OCI-LY7 (cell line): ENCODE results near the gene NFKBIA. TPM values are rescaled to one million over a fixed set of nuclear protein-coding genes. Genes with fewer than 3 reads are reported as not detected.

Experiments
- BruUV-seq: library from RNA; stranded (reverse); fragments of 400-500 nt; replicated peaks from 2 replicates; lab custom pipeline; 2021; lab: Mats Ljungman, UMichigan
- CTCF ChIA-PET: fragments of 300-600 bp; sonication (Branson Sonifier 250); formaldehyde crosslinking; loops from one replicate; lab custom pipeline; 2022; ENCODE audit warnings: antibody characterized with exemption; ENCODE audit not compliant: unreplicated experiment; lab: Charles Lee
- POLR2A ChIA-PET: fragments of 300-600 bp; sonication (Branson Sonifier 250); formaldehyde crosslinking; loops from one replicate; lab custom pipeline; 2022; ENCODE audit warnings: antibody characterized with exemption; lab: Charles Lee
- DNase-seq: peaks from one replicate; pipeline ENCODE4 v3.0.0-alpha.2; 2015; ENCODE audit warnings: low spot score
- H2AFZ ChIP-seq: fragments of 200-600 bp; sonication (generic), shearing (Covaris generic); 2 replicates; pipeline ENCODE4 v1.6.1; 2014; ENCODE audit warnings: mild to moderate bottlenecking, antibody characterized with exemption, low read length, moderate library complexity
- H3K27ac ChIP-seq: fragments of 200-600 bp; sonication (generic); 2 replicates; pipeline ENCODE4 v1.5.1; 2014; ENCODE audit warnings: mixed run types, low read depth, mild to moderate bottlenecking, moderate library complexity, low read length, inconsistent platforms; ENCODE audit not compliant: poor library complexity, severe bottlenecking
- H3K36me3 ChIP-seq: fragments of 200-600 bp; sonication (generic); 2 replicates; pipeline ENCODE4 v1.6.1; 2014; ENCODE audit warnings: mild to moderate bottlenecking, antibody characterized with exemption, low read length, moderate library complexity, mixed read lengths; ENCODE audit not compliant: insufficient read depth
- H3K4me1 ChIP-seq: fragments of 200-600 bp; sonication (generic); 2 replicates; pipeline ENCODE4 v1.5.1; 2014; ENCODE audit warnings: mild to moderate bottlenecking, low read length; ENCODE audit not compliant: insufficient read depth, poor library complexity, severe bottlenecking
- H3K4me2 ChIP-seq: fragments of 200-600 bp; sonication (generic); 2 replicates; pipeline ENCODE4 v1.6.1; 2014; ENCODE audit warnings: mild to moderate bottlenecking, low read length
- H3K4me3 ChIP-seq: fragments of 200-600 bp; sonication (generic); 2 replicates; pipeline ENCODE4 v1.5.1; 2014; ENCODE audit warnings: mild to moderate bottlenecking, low read depth, low read length; ENCODE audit not compliant: poor library complexity, severe bottlenecking
- H3K79me2 ChIP-seq: fragments of 200-600 bp; sonication (generic); 2 replicates; pipeline ENCODE4 v1.6.1; 2016; ENCODE audit warnings: low read depth, mild to moderate bottlenecking, low read length, moderate library complexity, mixed read lengths; ENCODE audit not compliant: insufficient read depth
- H3K9me2 ChIP-seq: fragments of 200-600 bp; sonication (generic); 2 replicates; pipeline ENCODE4 v1.6.1; 2016; ENCODE audit warnings: mild to moderate bottlenecking, low read length, mixed read lengths; ENCODE audit not compliant: insufficient read depth
- H3K9me3 ChIP-seq: fragments of 200-600 bp; sonication (generic); 2 replicates; pipeline ENCODE4 v1.6.1; 2014; ENCODE audit warnings: mild to moderate bottlenecking, mixed run types, low read length, mixed read lengths
- H4K20me1 ChIP-seq: fragments of 200-600 bp; sonication (generic); 2 replicates; pipeline ENCODE4 v1.6.1; 2014; ENCODE audit warnings: mild to moderate bottlenecking, antibody characterized with exemption, low read length, moderate library complexity, mixed read lengths; ENCODE audit not compliant: insufficient read depth
- EZH2phosphoT487 ChIP-seq: fragments of 200-600 bp; sonication (generic); IDR thresholded peaks from 2 replicates; pipeline ENCODE4 v1.6.1; 2018; ENCODE audit warnings: low read depth, borderline replicate concordance, mild to moderate bottlenecking, mixed run types, antibody characterized with exemption, low read length, moderate library complexity, mixed read lengths
- intact Hi-C: fragments of 100-400 bp; cut with micrococcal nuclease; formaldehyde crosslinking; loops from one replicate; pipeline ENCODE4 v1.10.0; 2022; ENCODE audit not compliant: unreplicated experiment
- total RNA-seq, 2 experiments: library from RNA; depleted of rRNA in 1 of 2; stranded (reverse); fragments of >200 nt in 1 of 2; shearing (Covaris generic) in 1 of 2; gene quantifications; 2 replicates each; pipeline ENCODE4 v1.2.3, GENCODE V29; 2014 to 2022
- TF ChIP-seq, protein P1 (sequence below): fragments of 200-600 bp; sonication (generic); conservative IDR thresholded peaks from 2 replicates; pipeline ENCODE4 v1.5.1; 2014; ENCODE audit warnings: mild to moderate bottlenecking, antibody characterized with exemption, low read length, moderate library complexity, mixed read lengths

NFKBIA gene
- total RNA-seq, 2 experiments from 2014 or later, result 43.6 to 100 TPM

- H3K36me3 ChIP-seq, result no peaks in the 10 kb centered on the region
- POLR2A ChIA-PET, result no interaction called here
- H4K20me1 ChIP-seq, result no peaks in the 10 kb centered on the region
- intact Hi-C loops, result no loop called here
- no peak overlapping the region for H3K4me3 ChIP-seq
- no peak overlapping the region for H3K27ac ChIP-seq
- no peaks in the 10 kb centered on the region for H3K9me2 ChIP-seq
- no peak for DNase-seq
- H3K4me2 ChIP-seq, result no peak overlapping the region
- TF ChIP-seq EZH2phosphoT487, result no peak
- TF ChIP-seq, protein P1, sequence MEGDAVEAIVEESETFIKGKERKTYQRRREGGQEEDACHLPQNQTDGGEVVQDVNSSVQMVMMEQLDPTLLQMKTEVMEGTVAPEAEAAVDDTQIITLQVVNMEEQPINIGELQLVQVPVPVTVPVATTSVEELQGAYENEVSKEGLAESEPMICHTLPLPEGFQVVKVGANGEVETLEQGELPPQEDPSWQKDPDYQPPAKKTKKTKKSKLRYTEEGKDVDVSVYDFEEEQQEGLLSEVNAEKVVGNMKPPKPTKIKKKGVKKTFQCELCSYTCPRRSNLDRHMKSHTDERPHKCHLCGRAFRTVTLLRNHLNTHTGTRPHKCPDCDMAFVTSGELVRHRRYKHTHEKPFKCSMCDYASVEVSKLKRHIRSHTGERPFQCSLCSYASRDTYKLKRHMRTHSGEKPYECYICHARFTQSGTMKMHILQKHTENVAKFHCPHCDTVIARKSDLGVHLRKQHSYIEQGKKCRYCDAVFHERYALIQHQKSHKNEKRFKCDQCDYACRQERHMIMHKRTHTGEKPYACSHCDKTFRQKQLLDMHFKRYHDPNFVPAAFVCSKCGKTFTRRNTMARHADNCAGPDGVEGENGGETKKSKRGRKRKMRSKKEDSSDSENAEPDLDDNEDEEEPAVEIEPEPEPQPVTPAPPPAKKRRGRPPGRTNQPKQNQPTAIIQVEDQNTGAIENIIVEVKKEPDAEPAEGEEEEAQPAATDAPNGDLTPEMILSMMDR, result no peak
- no peak overlapping the region for H2AFZ ChIP-seq
- H3K79me2 ChIP-seq, result no peaks in the 10 kb centered on the region
- no TSS peak for BruUV-seq
- CTCF ChIA-PET, result no interaction called here
- H3K9me3 ChIP-seq, result no peaks in the 10 kb centered on the region
- no peaks in the 10 kb centered on the region for H3K4me1 ChIP-seq
Measured at GRCh38 chr14:35386673-35387125, 17.9 kb downstream of the NFKBIA start.

DNA sequence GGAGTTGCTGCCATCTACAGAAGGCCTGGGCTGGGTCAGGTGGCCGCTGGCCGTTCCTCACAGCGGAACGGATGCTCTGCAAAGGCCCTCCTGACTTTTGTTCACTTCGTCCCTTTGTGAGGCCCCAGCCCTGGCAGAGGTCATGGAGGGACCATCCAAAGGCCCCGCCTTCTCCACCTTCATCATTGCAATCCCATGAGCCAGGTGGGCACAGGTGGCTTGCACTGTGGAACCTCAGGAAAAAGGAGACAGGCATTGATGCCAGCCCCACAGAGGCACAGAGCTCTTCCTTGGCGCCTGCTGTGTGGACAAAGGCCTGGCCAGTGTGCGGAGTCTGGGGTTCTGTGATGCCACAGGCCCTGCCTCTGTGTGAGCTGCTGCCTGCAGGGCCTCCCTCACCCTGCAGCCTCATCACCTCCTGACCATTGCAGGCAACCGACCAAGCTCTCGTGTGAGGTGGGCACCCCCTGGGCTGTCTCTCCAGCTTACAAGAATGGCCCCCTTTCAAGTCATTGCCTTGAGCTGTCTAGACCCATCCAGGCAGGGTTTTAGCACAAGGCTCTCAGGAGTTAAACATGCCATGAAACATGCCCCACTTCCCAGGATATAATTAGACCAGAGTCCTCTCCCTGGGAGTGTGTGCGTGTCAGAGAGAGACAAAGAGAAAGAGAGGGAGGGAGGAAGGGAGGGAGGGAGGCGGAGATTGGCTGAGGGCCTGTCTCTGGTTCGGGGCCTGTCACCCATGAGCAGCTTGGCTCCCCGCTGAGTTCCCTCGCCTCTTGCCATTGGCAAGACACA is 19.3 kb downstream of the NFKBIA start:
- CTCF ChIA-PET, result no interaction called here
- Histone ChIP-seq H3K27ac (no peak overlapping the region), H3K79me2 (no peaks in the 10 kb centered on the region), H3K9me3 (no peaks in the 10 kb centered on the region), H3K4me3 (no peak overlapping the region), H3K9me2 (no peaks in the 10 kb centered on the region), H3K36me3 (no peaks in the 10 kb centered on the region), H3K4me2 (no peak overlapping the region), H2AFZ (no peak overlapping the region), H4K20me1 (no peaks in the 10 kb centered on the region), H3K4me1 (no peaks in the 10 kb centered on the region)
- POLR2A ChIA-PET, result interaction anchor here (1.0 to 1.1 kb wide), 2 partner anchors 9 to 28 kb away, joined by 3 read pairs; no protein-coding TSS in a partner anchor
- BruUV-seq, result no TSS peak
- TF ChIP-seq, protein P1, result no peak
- no peak for TF ChIP-seq EZH2phosphoT487
- intact Hi-C loops, result no loop called here
- no peak for DNase-seq

- Histone ChIP-seq H3K9me3 (no peaks in the 10 kb centered on the region), H3K9me2 (no peaks in the 10 kb centered on the region), H2AFZ (no peak overlapping the region), H3K4me2 (no peak overlapping the region), H3K36me3 (no peaks in the 10 kb centered on the region), H3K27ac (no peak overlapping the region), H3K79me2 (no peaks in the 10 kb centered on the region), H3K4me3 (no peak overlapping the region), H4K20me1 (no peaks in the 10 kb centered on the region), H3K4me1 (no peaks in the 10 kb centered on the region)
- no peak for TF ChIP-seq EZH2phosphoT487
- TF ChIP-seq, protein P1, result no peak
- DNase-seq, result no peak
- intact Hi-C loops, result no loop called here
- BruUV-seq, result no TSS peak
- ChIA-PET POLR2A (interaction anchor here (1.0 to 1.1 kb wide), 2 partner anchors 10 to 27 kb away, joined by 3 read pairs; no protein-coding TSS in a partner anchor), CTCF (interaction anchor here (1.1 kb wide), 1 partner anchor 796 kb away, joined by 4 read pairs; no protein-coding TSS in a partner anchor)
Measured at GRCh38 chr14:35384455-35385041, 20.0 kb downstream of the NFKBIA start.
